ENCODE results near the gene TOMM20L.

GRCh38 chr14:58430156-58430555, 34.4 kb downstream of the TOMM20L start:
- TF ChIP-seq CTCF (IDR thresholded peaks at IDR 0.05; ENCODE audit: insufficient read depth, low read depth, low read length) (no peak), EZH2 (IDR thresholded peaks at IDR 0.05; ENCODE audit: insufficient read depth, low read length) (no peak)
